ENCODE measurements around the gene USP30. TPM values are rescaled to one million over a fixed set of nuclear protein-coding genes. Genes with fewer than 3 reads are reported as not detected.
"Not testable (repeated sequence)": the region's sequence is repeated elsewhere in the genome, so short reads cannot be mapped to it uniquely, and the experiment has no call there.

USP30 gene, protein sequence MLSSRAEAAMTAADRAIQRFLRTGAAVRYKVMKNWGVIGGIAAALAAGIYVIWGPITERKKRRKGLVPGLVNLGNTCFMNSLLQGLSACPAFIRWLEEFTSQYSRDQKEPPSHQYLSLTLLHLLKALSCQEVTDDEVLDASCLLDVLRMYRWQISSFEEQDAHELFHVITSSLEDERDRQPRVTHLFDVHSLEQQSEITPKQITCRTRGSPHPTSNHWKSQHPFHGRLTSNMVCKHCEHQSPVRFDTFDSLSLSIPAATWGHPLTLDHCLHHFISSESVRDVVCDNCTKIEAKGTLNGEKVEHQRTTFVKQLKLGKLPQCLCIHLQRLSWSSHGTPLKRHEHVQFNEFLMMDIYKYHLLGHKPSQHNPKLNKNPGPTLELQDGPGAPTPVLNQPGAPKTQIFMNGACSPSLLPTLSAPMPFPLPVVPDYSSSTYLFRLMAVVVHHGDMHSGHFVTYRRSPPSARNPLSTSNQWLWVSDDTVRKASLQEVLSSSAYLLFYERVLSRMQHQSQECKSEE
- 10 to 100 TPM; 10.4 to 21.0 TPM for total RNA-seq

DNA sequence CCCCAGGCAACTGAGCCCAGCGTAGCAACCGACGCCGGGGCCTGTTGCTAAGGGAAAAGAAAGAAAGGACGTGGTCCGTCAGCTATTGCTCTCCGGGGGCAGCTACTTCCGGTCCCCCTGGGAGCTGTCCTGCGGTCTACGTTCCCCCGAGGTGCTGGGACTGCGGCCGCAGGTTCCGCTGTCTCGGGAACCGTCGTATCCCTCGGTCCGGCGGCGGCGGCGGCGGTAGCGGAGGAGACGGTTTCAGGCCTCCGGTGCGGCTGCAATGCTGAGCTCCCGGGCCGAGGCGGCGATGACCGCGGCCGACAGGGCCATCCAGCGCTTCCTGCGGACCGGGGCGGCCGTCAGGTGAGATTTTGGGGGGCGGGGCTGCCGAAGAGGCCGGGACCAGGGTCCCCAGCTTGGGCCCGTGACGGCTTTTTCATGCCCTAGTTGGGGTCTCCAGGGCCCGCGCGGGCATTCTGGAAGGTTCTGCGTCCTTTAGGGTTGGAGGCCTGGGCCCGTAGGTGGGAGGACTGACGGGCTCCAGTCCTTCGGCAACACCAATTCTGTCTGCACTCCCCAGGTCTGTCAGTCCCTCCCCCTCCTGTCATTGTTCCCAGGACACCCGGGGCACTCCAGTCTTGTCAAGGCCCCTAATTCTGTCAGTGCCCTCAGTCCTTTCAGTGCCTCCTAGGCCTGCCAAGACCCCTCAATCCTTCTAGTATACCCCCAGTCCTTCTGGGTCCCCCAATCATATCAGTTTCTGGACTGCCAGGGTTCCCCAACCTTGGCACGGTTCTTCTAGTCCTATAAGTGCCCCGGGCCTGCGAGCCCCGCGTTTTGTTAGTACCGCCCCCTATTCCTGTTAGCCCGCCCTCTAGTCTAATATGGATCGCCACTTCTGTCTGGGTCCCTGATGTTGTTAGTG is at the start of gene USP30:
USP30 (plus strand) TSS at position 163 of the 910 bp plus-strand sequence; CDS start at position 266, 103 bp downstream.
- Mint-ChIP-seq H3K36me3 (peaks cover 13% of the 10 kb centered on the region in 2 donors), H3K27ac (peak within 1 kb of the TSS; percentile 94 to 98), H3K9me3 (no peaks in the 10 kb centered on the region)
- ATAC-seq (peak; percentile 66 to 82), DNase-seq (ENCODE audit: low spot score in 2 of 2) (peak; percentile 78 to 84)

DNA sequence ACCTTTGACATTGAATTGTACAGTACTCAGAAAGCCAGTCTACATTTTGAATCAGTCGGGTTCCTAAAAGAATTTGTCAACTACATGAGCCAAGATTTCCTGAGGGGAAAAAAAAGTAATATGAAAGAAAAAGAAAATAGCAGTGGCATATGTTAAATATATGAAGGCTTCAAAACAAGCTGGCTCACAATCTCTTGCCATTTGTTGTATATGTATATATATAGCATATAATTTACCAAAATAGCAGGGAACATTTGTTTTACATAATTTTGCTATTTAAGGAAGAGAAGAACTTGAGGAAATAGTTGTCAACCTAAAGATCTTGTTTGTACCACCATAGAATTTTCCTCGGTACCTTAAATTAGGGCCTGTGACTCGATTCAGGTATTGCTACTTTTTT is 48.4 kb upstream of the USP30 start:
- DNase-seq (ENCODE audit: low spot score in 2 of 2) (no peak), ATAC-seq (no peak)
- no peaks in the 10 kb centered on the region for H3K9me3 Mint-ChIP-seq

GRCh38 chr12:109009766-109010165 is 42.6 kb upstream of the USP30 start:
- Mint-ChIP-seq H3K36me3 (no peaks in the 10 kb centered on the region), H3K27ac (no peak overlapping the region), H3K9me3 (no peaks in the 10 kb centered on the region)
- ATAC-seq: no peak
- no peak for DNase-seq (ENCODE audit: low spot score in 2 of 2)

More for the DNA sequence above, 48.4 kb upstream of the USP30 start:
- Mint-ChIP-seq H3K36me3 (no peaks in the 10 kb centered on the region), H3K27ac (no peak overlapping the region)

DNA sequence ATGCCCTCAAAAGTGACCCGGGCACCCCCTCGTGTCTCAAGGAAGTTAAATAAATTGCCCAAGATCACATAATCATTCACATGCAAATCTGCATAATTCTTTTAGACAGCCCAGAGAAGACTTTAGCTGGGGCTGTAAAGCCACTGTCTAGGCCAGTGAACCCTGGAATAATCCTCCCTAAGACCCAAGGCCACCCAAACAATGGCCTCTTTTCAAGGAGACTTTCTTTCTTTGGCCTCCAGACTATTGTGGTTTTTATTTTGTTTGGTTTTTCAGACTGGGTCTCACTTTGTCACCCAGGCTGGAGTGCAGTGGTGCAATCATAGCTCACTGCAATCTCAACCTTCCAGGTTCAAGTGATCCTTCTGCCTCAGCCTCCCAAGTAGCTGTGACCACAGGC is 42.1 kb upstream of the USP30 start:
- Mint-ChIP-seq H3K27ac (no peak overlapping the region), H3K9me3 (no peaks in the 10 kb centered on the region)
- no peak for DNase-seq (ENCODE audit: low spot score in 2 of 2)

GRCh38 chr12:109014984-109015765 is 37.2 kb upstream of the USP30 start:
- DNase-seq (ENCODE audit: low spot score in 2 of 2) (no peak), ATAC-seq (no peak)
- H3K9me3 Mint-ChIP-seq: no peaks in the 10 kb centered on the region
- H3K27ac Mint-ChIP-seq: peak overlapping the region in 1 of 2 donors; percentile 56
- no peaks in the 10 kb centered on the region for H3K36me3 Mint-ChIP-seq

More for the DNA sequence above, 42.1 kb upstream of the USP30 start:
- H3K36me3 Mint-ChIP-seq: no peaks in the 10 kb centered on the region
- ATAC-seq: no peak

DNA sequence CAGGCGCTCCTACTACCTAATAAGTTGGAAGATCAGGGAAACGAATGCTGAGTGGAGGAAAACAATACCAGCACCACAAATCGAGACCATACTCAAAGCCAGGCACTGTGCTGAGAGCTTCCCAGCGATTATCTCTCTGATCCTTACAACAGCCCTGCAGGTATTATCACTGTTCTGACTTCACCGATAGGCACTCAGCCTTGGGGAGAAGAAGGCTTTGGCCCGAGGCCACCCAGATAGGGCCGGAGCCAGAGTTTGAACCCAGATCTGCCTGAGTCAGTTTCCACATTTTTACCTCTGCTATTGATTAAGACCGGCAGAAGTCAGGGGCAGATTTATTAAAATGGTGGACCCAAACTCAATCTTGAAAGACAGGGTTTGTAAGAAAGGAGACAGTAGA is 36.4 kb upstream of the USP30 start:
- ATAC-seq: no peak
- H3K9me3 Mint-ChIP-seq: no peaks in the 10 kb centered on the region
- no peak overlapping the region for H3K27ac Mint-ChIP-seq
- no peak for DNase-seq (ENCODE audit: low spot score in 2 of 2)
- no peaks in the 10 kb centered on the region for H3K36me3 Mint-ChIP-seq

DNA sequence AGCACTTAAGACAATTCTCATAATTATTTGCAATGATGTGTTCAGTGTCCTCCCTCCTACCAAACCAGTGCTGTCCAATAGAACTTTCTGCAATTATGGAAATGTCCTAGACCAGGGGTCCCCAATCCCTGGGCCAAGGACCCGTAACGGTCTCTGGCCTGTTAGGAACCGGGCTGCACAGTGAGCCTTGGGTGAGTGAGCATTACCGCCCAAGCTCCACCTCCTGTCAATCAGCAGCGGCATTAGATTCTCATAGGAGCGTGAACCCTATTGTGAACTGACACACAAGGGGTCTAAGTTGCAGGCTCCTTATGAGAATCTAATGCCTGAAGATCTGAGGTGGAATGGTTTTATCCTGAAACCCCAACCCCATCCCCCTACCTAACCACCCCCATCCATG is 35.4 kb upstream of the USP30 start:
- H3K36me3 Mint-ChIP-seq: no peaks in the 10 kb centered on the region

GRCh38 chr12:109018296-109018695 is 34.1 kb upstream of the USP30 start:
- H3K27ac Mint-ChIP-seq: no peak overlapping the region
- ATAC-seq (no peak), DNase-seq (ENCODE audit: low spot score in 2 of 2) (no peak)
- H3K36me3 Mint-ChIP-seq: no peaks in the 10 kb centered on the region
- no peaks in the 10 kb centered on the region for H3K9me3 Mint-ChIP-seq

More for the DNA sequence above, 35.4 kb upstream of the USP30 start:
- Mint-ChIP-seq H3K9me3 (no peaks in the 10 kb centered on the region), H3K27ac (no peak overlapping the region)
- DNase-seq (ENCODE audit: low spot score in 2 of 2) (no peak), ATAC-seq (no peak)

DNA sequence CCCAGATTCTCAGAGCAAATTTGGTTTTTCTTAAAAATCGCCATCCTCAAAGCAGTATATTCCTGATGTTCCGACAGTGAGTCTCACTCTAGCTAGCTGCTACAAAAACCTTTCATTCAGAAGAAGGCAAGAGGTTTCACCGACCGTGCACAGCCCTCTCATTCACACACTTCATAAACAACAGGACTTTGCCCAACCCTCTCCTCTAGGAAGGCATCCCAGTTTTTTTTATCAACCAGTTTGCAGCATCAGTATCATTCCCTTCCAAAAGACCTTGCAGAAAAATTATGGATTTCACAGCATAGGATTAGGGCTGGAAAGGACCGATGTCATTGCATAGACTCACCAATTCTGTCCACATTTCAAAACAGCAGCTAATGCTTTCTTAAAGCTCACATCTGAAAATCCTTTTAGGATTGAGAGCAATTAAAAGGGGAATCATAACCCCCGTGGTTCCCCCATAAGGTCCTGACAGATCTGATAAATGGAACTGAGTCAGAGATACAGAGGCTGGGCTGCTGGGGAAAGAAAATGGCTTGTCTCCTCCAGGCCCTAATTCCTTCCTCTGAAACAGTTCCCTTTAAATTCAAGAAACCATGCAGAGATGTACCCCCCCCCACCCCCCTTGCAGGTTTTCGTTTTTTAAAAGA is 32.1 kb upstream of the USP30 start:
- no peak for ATAC-seq
- Mint-ChIP-seq H3K36me3 (no peaks in the 10 kb centered on the region), H3K9me3 (no peaks in the 10 kb centered on the region), H3K27ac (no peak overlapping the region)
- no peak for DNase-seq (ENCODE audit: low spot score in 2 of 2)

GRCh38 chr12:109020796-109021380 is 31.5 kb upstream of the USP30 start, which contains the start of gene SVOP:
SVOP (minus strand) TSS chr12:109021068; CDS start chr12:109020868, 200 bp downstream.
- Mint-ChIP-seq H3K36me3 (no peaks in the 10 kb centered on the region), H3K27ac (no peak within 1 kb of the TSS), H3K9me3 (no peaks in the 10 kb centered on the region)
- peak in 1 of 2 donors; percentile 27 for DNase-seq (ENCODE audit: low spot score in 2 of 2)
- ATAC-seq: no peak

DNA sequence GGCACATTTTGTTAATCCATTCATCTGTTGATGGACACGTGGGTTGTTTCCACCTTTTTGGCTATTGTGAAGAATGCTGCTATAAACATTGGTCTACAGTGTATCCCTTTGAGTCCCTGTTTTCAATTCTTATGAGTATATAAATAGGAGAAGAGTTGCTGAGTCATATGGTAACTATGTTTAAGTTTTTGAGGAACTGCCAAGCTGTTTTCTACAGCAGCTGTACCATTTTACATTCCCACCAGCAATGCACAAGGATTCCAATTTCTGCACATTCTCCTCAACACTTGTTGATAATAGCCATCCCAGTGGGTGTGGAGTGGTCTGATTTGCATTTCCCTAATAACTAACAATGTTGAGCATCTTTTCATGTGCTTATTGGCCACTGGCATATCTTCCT is 24.6 kb upstream of the USP30 start:
- H3K27ac Mint-ChIP-seq: no peak overlapping the region
- DNase-seq (ENCODE audit: low spot score in 2 of 2) (no peak), ATAC-seq (no peak)
- no peaks in the 10 kb centered on the region for H3K9me3 Mint-ChIP-seq
- no peaks in the 10 kb centered on the region for H3K36me3 Mint-ChIP-seq

DNA sequence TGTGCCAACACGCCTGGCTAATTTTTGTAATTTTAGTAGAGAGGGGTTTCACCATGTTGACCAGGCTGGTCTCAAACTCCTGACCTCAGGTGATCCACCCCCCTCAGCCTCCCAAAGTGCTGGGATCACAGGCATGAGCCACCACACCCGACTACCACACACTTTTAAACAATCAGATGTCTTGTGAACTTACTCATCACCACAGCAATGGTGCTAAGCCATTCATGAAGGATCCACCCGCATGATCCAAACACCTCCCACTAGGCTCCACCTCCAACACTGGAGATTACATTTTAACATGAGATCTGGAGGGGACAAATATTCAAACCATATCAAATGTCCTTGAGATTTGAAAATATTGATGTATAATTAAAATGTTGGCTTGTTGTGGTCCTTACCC is 23.8 kb upstream of the USP30 start:
- not testable (repeated sequence) for H3K27ac Mint-ChIP-seq; H3K9me3 Mint-ChIP-seq; DNase-seq (ENCODE audit: low spot score in 2 of 2); H3K36me3 Mint-ChIP-seq; ATAC-seq

DNA sequence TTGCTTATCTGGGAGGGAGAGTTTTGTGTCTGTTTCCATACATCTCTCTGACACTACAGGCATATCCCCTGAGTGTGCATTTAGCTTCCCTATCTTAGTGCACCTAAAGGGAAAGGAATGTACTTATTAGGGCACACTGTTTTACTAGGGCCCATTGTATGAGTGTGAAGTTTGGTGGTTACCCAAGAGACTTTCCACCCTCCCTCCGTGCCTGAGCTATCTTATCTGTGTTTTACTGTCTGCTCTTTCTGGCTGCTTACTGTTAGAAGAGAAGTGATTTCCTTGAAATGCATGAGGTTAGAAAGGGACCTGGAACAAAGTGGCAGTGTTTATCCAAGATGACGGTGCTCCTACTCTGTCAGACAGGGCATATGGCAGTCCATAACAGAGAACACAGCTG is 23.0 kb upstream of the USP30 start:
- ATAC-seq: no peak
- Mint-ChIP-seq H3K9me3 (no peaks in the 10 kb centered on the region), H3K36me3 (no peaks in the 10 kb centered on the region), H3K27ac (no peak overlapping the region)
- no peak for DNase-seq (ENCODE audit: low spot score in 2 of 2)

DNA sequence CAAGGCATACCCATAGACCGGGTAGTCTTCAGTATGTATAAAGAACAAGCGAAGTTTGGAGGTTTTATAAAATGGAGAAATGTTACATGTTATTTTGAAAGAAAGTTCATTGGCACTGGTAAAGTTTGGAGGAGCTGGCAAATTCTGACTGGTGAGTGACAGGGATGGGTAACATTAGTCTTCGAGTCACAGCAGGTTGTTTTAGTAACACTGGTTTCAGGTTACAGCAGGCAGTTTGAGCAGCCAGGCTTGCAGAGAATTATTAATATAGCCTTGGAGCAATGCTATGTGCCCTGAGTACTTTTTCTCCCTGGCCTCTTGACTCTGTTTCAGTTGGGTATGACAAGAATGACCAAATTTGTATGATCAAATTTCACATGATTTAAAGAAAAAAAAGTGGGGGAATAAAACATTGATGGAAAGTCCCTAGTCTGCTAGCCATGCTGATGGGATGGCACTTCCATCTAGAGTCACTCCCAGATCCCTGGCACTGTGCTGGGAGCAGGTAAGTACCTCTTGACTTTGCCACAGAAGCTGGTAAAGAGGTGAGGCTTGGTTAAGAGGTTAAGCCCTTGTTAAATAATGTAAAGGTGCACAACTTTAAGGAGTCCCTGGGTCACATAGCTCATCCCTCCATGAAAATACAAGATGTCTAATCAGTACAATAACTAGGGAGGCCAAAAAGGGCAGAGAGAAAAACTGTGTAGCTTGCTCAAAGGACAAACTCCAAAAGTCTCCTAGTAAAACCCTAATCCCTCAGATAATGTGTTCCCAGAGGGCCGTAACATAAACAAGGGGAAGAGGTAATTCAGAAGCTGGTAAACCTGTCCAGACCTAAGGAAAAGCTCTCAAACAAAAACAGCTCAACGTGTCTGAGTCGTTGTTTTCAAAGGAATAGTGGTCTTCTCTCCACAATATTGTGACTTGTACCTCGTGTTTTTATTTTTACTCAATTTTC is 18.9 kb upstream of the USP30 start:
- ATAC-seq (no peak), DNase-seq (ENCODE audit: low spot score in 2 of 2) (no peak)
- H3K36me3 Mint-ChIP-seq: peaks cover 0 to 12% of the 10 kb centered on the region in 2 donors
- peaks cover 9 to 10% of the 10 kb centered on the region in 2 donors for H3K9me3 Mint-ChIP-seq
- no peak overlapping the region for H3K27ac Mint-ChIP-seq

GRCh38 chr12:109036975-109037374 is 15.4 kb upstream of the USP30 start:
- H3K9me3 Mint-ChIP-seq: peaks cover 9 to 10% of the 10 kb centered on the region in 2 donors
- DNase-seq (ENCODE audit: low spot score in 2 of 2) (no peak), ATAC-seq (no peak)
- peaks cover 4 to 12% of the 10 kb centered on the region in 2 donors for H3K36me3 Mint-ChIP-seq
- no peak overlapping the region for H3K27ac Mint-ChIP-seq

Measured in activated naive CD4-positive, alpha-beta T cell treated with anti-CD3 and anti-CD28 coated beads, Interleukin-2, amount 50 U/mL, for 72 hours (primary cell).